ENCODE data around the gene FBXL16. TPM values are rescaled to one million over a fixed set of nuclear protein-coding genes. Genes with fewer than 3 reads are reported as not detected.

FBXL16 gene
- total and polyA plus RNA-seq, 9 of the 15 experiments (the other 6 are each of a cell fraction or from before 2014, with no cell fraction given): 0.21 to 8.2 (median 1.7) TPM

DNA sequence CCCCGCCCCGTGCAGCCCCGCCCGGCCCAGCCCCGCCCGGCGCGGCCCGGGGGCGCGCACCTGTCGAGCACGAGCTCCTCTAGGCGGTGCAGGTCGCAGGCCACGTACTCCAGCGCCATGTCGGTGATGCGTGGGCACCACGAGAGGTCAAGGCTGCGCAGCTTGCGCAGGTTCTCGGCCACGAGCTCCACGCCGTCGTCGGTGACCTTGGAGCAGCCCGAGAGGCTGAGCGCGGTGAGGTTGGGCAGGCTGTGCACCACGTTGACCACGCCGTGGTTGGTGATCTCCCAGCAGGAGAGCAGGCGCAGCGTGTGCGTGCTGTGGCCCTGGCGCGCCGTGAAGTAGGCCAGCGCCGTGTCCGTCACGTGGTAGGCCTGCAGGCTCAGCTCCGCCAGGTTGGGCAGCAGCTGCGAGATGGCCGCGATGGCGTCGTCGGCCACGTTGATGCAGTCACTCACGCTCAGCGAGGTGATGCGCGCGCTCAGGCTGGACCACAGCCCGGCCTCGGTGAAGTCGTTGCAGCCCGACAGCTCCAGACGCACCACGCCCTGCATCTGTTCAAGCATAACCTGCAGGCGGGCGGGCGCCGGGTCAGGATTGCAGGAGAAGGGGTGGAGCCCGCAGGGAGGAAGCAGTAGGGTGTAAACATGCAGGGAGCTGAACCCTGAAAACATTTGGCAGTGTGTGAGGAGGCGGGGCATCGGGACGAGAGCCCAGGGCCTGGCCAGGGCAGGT lies 10.1 kb downstream of the FBXL16 start (continued):
- no peak for TF ChIP-seq ZNF124 (CRISPR knock-in tag; IDR thresholded peaks at IDR 0.05)
- no peak for TF ChIP-seq TCF3 (CRISPR knock-in tag; IDR thresholded peaks at IDR 0.05)
- TF ChIP-seq RNF2 (IDR thresholded peaks at IDR 0.05): no peak
- TF ChIP-seq HDGF (IDR thresholded peaks at IDR 0.05): no peak
- no peak for TF ChIP-seq FOXJ3 (CRISPR knock-in tag; IDR thresholded peaks at IDR 0.05)
- no peak for TF ChIP-seq ZC3H11A (IDR thresholded peaks at IDR 0.05; ENCODE audit: low read depth, low read length)
- no peak for TF ChIP-seq ZC3H8 (IDR thresholded peaks at IDR 0.05)
- TF ChIP-seq RBM15 (IDR thresholded peaks at IDR 0.05; ENCODE audit: insufficient read depth, low read length): no peak
- no peak for TF ChIP-seq CSDE1 (IDR thresholded peaks at IDR 0.05)
- TF ChIP-seq, protein P1, sequence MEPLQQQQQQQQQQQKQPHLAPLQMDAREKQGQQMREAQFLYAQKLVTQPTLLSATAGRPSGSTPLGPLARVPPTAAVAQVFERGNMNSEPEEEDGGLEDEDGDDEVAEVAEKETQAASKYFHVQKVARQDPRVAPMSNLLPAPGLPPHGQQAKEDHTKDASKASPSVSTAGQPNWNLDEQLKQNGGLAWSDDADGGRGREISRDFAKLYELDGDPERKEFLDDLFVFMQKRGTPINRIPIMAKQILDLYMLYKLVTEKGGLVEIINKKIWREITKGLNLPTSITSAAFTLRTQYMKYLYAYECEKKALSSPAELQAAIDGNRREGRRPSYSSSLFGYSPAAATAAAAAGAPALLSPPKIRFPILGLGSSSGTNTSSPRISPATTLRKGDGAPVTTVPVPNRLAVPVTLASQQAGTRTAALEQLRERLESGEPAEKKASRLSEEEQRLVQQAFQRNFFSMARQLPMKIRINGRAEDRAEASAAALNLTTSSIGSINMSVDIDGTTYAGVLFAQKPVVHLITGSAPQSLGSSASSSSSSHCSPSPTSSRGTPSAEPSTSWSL (CRISPR knock-in tag; IDR thresholded peaks at IDR 0.05; ENCODE audit: borderline replicate concordance): no peak
- TF ChIP-seq SNRNP70 (optimal IDR thresholded peaks at IDR 0.05; ENCODE audit: low read depth, low read length): no peak
- TF ChIP-seq, protein P2, sequence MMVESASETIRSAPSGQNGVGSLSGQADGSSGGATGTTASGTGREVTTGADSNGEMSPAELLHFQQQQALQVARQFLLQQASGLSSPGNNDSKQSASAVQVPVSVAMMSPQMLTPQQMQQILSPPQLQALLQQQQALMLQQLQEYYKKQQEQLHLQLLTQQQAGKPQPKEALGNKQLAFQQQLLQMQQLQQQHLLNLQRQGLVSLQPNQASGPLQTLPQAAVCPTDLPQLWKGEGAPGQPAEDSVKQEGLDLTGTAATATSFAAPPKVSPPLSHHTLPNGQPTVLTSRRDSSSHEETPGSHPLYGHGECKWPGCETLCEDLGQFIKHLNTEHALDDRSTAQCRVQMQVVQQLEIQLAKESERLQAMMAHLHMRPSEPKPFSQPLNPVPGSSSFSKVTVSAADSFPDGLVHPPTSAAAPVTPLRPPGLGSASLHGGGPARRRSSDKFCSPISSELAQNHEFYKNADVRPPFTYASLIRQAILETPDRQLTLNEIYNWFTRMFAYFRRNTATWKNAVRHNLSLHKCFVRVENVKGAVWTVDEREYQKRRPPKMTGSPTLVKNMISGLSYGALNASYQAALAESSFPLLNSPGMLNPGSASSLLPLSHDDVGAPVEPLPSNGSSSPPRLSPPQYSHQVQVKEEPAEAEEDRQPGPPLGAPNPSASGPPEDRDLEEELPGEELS (CRISPR knock-in tag; IDR thresholded peaks at IDR 0.05; ENCODE audit: borderline replicate concordance): peak; percentile 83; the same call in 1 of the 2 replicates
- no peak for TF ChIP-seq SREBF2 (CRISPR knock-in tag; IDR thresholded peaks at IDR 0.05)
- TF ChIP-seq, protein P3, sequence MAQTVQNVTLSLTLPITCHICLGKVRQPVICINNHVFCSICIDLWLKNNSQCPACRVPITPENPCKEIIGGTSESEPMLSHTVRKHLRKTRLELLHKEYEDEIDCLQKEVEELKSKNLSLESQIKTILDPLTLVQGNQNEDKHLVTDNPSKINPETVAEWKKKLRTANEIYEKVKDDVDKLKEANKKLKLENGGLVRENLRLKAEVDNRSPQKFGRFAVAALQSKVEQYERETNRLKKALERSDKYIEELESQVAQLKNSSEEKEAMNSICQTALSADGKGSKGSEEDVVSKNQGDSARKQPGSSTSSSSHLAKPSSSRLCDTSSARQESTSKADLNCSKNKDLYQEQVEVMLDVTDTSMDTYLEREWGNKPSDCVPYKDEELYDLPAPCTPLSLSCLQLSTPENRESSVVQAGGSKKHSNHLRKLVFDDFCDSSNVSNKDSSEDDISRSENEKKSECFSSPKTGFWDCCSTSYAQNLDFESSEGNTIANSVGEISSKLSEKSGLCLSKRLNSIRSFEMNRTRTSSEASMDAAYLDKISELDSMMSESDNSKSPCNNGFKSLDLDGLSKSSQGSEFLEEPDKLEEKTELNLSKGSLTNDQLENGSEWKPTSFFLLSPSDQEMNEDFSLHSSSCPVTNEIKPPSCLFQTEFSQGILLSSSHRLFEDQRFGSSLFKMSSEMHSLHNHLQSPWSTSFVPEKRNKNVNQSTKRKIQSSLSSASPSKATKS (CRISPR knock-in tag; IDR thresholded peaks at IDR 0.05): no peak
- TF ChIP-seq KHSRP (IDR thresholded peaks at IDR 0.05): no peak
- TF ChIP-seq TEAD2 (tag; IDR thresholded peaks at IDR 0.05): no peak
- TF ChIP-seq BACH1 (tag; IDR thresholded peaks at IDR 0.05): no peak
- no peak for TF ChIP-seq PHF20 (IDR thresholded peaks at IDR 0.05; ENCODE audit: partially characterized antibody)
- TF ChIP-seq ZBED1 (IDR thresholded peaks at IDR 0.05): no peak
- no peak for TF ChIP-seq FOS (IDR thresholded peaks at IDR 0.05; ENCODE audit: extremely low read depth, insufficient read length)
- TF ChIP-seq, protein P4, sequence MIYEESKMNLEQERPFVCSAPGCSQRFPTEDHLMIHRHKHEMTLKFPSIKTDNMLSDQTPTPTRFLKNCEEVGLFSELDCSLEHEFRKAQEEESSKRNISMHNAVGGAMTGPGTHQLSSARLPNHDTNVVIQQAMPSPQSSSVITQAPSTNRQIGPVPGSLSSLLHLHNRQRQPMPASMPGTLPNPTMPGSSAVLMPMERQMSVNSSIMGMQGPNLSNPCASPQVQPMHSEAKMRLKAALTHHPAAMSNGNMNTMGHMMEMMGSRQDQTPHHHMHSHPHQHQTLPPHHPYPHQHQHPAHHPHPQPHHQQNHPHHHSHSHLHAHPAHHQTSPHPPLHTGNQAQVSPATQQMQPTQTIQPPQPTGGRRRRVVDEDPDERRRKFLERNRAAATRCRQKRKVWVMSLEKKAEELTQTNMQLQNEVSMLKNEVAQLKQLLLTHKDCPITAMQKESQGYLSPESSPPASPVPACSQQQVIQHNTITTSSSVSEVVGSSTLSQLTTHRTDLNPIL (CRISPR knock-in tag; IDR thresholded peaks at IDR 0.05): no peak
- 0 out of 2 replicates have a peak, but pooled peaks have one; percentile 25 for TF ChIP-seq SMARCA5 (IDR thresholded peaks at IDR 0.05)
- no peak for TF ChIP-seq POLR2AphosphoS2 (IDR thresholded peaks at IDR 0.05; ENCODE audit: low read length)
- TF ChIP-seq HMGN3 (IDR thresholded peaks at IDR 0.05; ENCODE audit: borderline replicate concordance, extremely low read depth, insufficient read length, low read depth, low read length): peak; percentile 18
- TF ChIP-seq ZNF324 (CRISPR knock-in tag; IDR thresholded peaks at IDR 0.05): no peak

Data from K562 (cell line).